Spleen (tissue), 11 donors: ENCODE results near the gene VKORC1L1. TPM values are rescaled to one million over a fixed set of nuclear protein-coding genes. Genes with fewer than 3 reads are reported as not detected.

Source experiments
- DNase-seq: peaks from one replicate; pipeline ENCODE4 v3.0.0-alpha.2; 2020
- H3K27ac ChIP-seq, 8 donors: fragments of 200-600 bp; sonication (generic) in 7 of 8; 1 replicate in 4 of 8; 2 replicates in 4 of 8; pipeline versions ENCODE4 v1.5.0 to v1.8.0; 2016 to 2021; ENCODE audit warnings: inconsistent platforms in 4 of 8, mild to moderate bottlenecking in 4 of 8, moderate library complexity in 1 of 8
- H3K27me3 ChIP-seq, 7 donors: fragments of 200-600 bp; sonication (generic) in 6 of 7; replicated peaks in 1 of 7; 1 replicate in 4 of 7; 2 replicates in 3 of 7; pipeline versions ENCODE4 v1.5.0 to v1.8.0; 2016 to 2021; ENCODE audit warnings: inconsistent platforms in 3 of 7, mild to moderate bottlenecking in 1 of 7
- H3K36me3 ChIP-seq, 6 donors: fragments of 200-600 bp; sonication (generic) in 5 of 6; 1 replicate in 4 of 6; 2 replicates in 2 of 6; pipeline versions ENCODE4 v1.5.0 to v1.8.0; 2016 to 2021; ENCODE audit warnings: inconsistent platforms in 2 of 6
- H3K4me1 ChIP-seq, 6 donors: fragments of 200-600 bp; sonication (generic) in 5 of 6; 1 replicate in 3 of 6; 2 replicates in 3 of 6; pipeline versions ENCODE4 v1.5.0 to v1.8.0; 2016 to 2021; ENCODE audit warnings: inconsistent platforms in 3 of 6
- H3K4me3 ChIP-seq, 8 donors: fragments of 200-600 bp; sonication (generic) in 7 of 8; 1 replicate in 4 of 8; 2 replicates in 4 of 8; pipeline versions ENCODE4 v1.5.0 to v1.8.0; 2016 to 2021; ENCODE audit warnings: inconsistent platforms in 4 of 8, mild to moderate bottlenecking in 4 of 8, moderate library complexity in 2 of 8
- H3K9me3 ChIP-seq, 8 donors: fragments of 200-600 bp; sonication (generic) in 7 of 8; 1 replicate in 4 of 8; 2 replicates in 4 of 8; pipeline versions ENCODE4 v1.5.0 to v1.8.0; 2016 to 2021; ENCODE audit warnings: inconsistent platforms in 4 of 8
- CTCF ChIP-seq, 11 experiments: fragments of 200-600 bp in 7 of 11; fragments of 450-650 bp in 4 of 11; sonication (generic) in 4 of 11; IDR thresholded peaks in 8 of 11; conservative IDR thresholded peaks in 3 of 11; 1 replicate in 7 of 11; 2 replicates in 4 of 11; pipeline versions ENCODE4 v1.4.0 to v1.8.0; 2016 to 2021; ENCODE audit warnings: antibody characterized with exemption in 11 of 11, inconsistent platforms in 4 of 11, mild to moderate bottlenecking in 1 of 11
- POLR2A ChIP-seq, 3 donors: fragments of 450-650 bp; IDR thresholded peaks; one replicate each; pipeline ENCODE4 v1.5.1; 2017; ENCODE audit warnings: antibody characterized with exemption in 3 of 3, mild to moderate bottlenecking in 1 of 3
- POLR2AphosphoS5 ChIP-seq, 3 donors: sonication (generic); formaldehyde crosslinking; IDR thresholded peaks; one replicate each; pipeline ENCODE4 v1.5.1; 2017; ENCODE audit warnings: antibody characterized with exemption in 3 of 3
- WGBS, 5 donors: extraction: QIAGEN DNeasy Blood & Tissue Kit in 3 of 5; methylation state at CpG; one replicate each; pipeline versions ENCODE4 v1.1.5 to v1.1.7; 2013 to 2018; 5-methylcytosine and 5-hydroxymethylcytosine counted together
- intact Hi-C: fragments of 100-400 bp; cut with DNase I; formaldehyde crosslinking; loops from one replicate; pipeline ENCODE4 v1.15.0; 2023; ENCODE audit warnings: low total_unique reads
- polyA plus RNA-seq, 3 donors: library from polyadenylated mRNA; stranded (reverse); fragments of 200-250 nt; gene quantifications; one replicate each; pipeline ENCODE4 v1.2.1, GENCODE V29; 2013
- total RNA-seq, 7 donors: library from RNA; depleted of rRNA in 3 of 7; stranded (reverse); fragments of >200 nt in 3 of 7; fragmentation: NEBNext Ultra II Directional in 4 of 7; extraction: Animal tissue kit (Norgen Biotek cat#: 25700) in 4 of 7; gene quantifications; one replicate each; pipeline versions ENCODE4 v1.1.0 to v1.2.1, GENCODE V29; 2016 to 2021
- donor health status: healthy with polysubstance abuse.
- donor health status: DM: no; HTN: no; CAD: no; lungs with moderate emphysema.
- donor health status: DM: no; HTN: no; CAD: no.
- donor health status: Bipolar disorder and iron deficiency.
- donor health status: healthy.
- donor health status: DM: no; HTN: no; CAD: no.
- donor health status: DM: yes; HTN: yes; CAD: no.

VKORC1L1 gene
- total and polyA plus RNA-seq, 10 donors = 2.6 to 13.3 (median 10.3) TPM

DNA sequence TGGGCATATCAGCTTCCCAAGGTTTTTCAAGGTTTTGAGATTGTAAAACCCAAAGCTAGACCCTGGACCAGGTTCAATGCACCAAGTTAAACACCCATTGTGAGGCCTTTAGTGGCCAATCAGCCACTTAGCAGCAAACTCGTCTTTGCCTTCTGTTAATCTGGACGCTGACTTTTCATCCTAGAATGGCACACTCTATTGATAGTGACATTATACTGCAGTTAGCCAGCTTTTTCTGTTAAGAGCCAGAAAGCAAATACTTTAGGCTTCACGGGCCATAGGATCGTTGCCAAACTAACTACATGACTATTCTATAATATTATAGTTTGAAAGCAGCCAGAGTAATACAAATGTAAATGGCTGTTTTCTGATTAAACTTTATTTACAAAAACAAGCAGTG lies 51.3 kb downstream of the VKORC1L1 start:
- Histone ChIP-seq H3K9me3 (no peaks in the 10 kb centered on the region), H3K27me3 (no peaks in the 10 kb centered on the region), H3K27ac (no peak overlapping the region), H3K36me3 (peaks cover 0 to 7% (median 0%) of the 10 kb centered on the region in 6 donors), H3K4me3 (no peak overlapping the region), H3K4me1 (no peaks in the 10 kb centered on the region)
- TF ChIP-seq POLR2A (IDR thresholded peaks at IDR 0.05) (no peak), CTCF (IDR thresholded peaks at IDR 0.05 in 8 of 11, conservative IDR thresholded peaks at IDR 0.05 in 3 of 11) (no peak), POLR2AphosphoS5 (IDR thresholded peaks at IDR 0.05) (no peak)
- DNase-seq = no peak
- WGBS, 5 donors = 79 to 94% (median 89%) methylated on average over 4 of the region's 4 CpGs
- intact Hi-C loops = no loop called here

- no peaks in the 10 kb centered on the region for H3K36me3 ChIP-seq
- 72 to 92% (median 83%) methylated on average over 3 of the region's 3 CpGs for WGBS, 5 donors
- intact Hi-C loops = no loop called here
- H3K4me1 ChIP-seq = no peaks in the 10 kb centered on the region
- no peak for DNase-seq
- no peaks in the 10 kb centered on the region for H3K9me3 ChIP-seq
- no peak overlapping the region for H3K4me3 ChIP-seq
- no peak overlapping the region for H3K27ac ChIP-seq
- H3K27me3 ChIP-seq = no peaks in the 10 kb centered on the region
- TF ChIP-seq POLR2AphosphoS5 (IDR thresholded peaks at IDR 0.05) (no peak), POLR2A (IDR thresholded peaks at IDR 0.05) (no peak), CTCF (IDR thresholded peaks at IDR 0.05 in 8 of 11, conservative IDR thresholded peaks at IDR 0.05 in 3 of 11) (no peak)
Measured at GRCh38 chr7:65925040-65925439, 52.2 kb downstream of the VKORC1L1 start.

- TF ChIP-seq POLR2A (IDR thresholded peaks at IDR 0.05) (no peak), POLR2AphosphoS5 (IDR thresholded peaks at IDR 0.05) (no peak), CTCF (IDR thresholded peaks at IDR 0.05 in 8 of 11, conservative IDR thresholded peaks at IDR 0.05 in 3 of 11) (no peak)
- no peaks in the 10 kb centered on the region for H3K4me1 ChIP-seq
Measured at GRCh38 chr7:65926588-65926987, 53.7 kb downstream of the VKORC1L1 start.

DNA sequence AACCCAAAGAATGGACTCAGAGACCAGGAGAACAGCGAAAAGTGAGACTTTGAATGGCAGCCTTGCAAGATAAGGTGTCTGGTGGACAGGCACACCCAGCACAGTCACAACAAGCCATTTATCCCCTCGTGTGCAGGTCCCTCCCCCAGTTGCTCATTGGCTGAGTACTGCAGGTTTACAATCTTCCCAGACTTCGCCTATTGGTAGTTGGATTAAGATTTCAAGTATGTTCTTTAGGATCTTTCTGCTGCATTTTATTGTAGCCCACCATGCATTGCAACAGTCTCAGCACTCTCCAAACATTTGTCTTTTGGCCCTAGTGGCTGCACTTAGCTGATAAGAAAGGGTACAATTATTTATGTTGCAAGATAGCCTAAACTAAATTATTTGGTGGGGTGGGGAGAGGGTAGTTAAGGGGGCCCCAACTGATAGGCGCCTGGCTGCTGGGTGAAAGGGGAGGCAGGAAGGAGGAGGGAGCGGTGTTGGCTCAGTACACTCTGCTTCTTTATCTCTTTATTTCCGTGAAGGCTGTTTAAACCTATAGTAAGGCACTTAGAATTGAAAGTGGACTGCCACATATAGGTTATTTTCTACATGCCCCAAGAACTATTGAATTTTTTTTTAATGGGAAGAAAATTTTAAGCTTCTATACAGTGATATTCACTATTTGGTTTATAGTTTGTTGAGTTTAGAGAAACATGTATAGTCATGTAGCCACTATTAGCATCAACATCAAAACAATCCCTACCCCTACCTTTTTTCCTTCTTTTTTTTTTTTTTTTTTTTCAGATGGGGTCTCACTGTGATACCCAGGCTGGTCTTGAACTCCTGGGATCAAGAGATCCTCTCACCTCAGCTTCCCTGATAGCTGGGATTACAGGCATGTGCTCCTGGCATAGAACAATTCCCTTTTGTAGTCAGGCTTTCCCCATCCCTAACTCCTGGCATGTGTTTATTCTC lies 54.9 kb downstream of the VKORC1L1 start:
- intact Hi-C loops = no loop called here
- H3K9me3 ChIP-seq = no peaks in the 10 kb centered on the region
- TF ChIP-seq POLR2A (IDR thresholded peaks at IDR 0.05) (no peak), POLR2AphosphoS5 (IDR thresholded peaks at IDR 0.05) (no peak), CTCF (IDR thresholded peaks at IDR 0.05 in 8 of 11, conservative IDR thresholded peaks at IDR 0.05 in 3 of 11) (no peak)
- DNase-seq = no peak
- no peaks in the 10 kb centered on the region for H3K36me3 ChIP-seq
- H3K4me3 ChIP-seq = no peak overlapping the region
- H3K27ac ChIP-seq = no peak overlapping the region
- 75 to 85% (median 83%) methylated on average over 6 of the region's 6 CpGs for WGBS, 5 donors
- H3K27me3 ChIP-seq = no peaks in the 10 kb centered on the region
- H3K4me1 ChIP-seq = no peaks in the 10 kb centered on the region

More at GRCh38 chr7:65926588-65926987, 53.7 kb downstream of the VKORC1L1 start:
- Histone ChIP-seq H3K27me3 (no peaks in the 10 kb centered on the region), H3K27ac (no peak overlapping the region), H3K36me3 (no peaks in the 10 kb centered on the region), H3K9me3 (no peaks in the 10 kb centered on the region), H3K4me3 (no peak overlapping the region)
- DNase-seq = no peak
- intact Hi-C loops = no loop called here
